ENCODE results near the gene GFPT1.

GRCh38 chr2:69405306-69405705 lies 18.3 kb upstream of the GFPT1 start:
- TF ChIP-seq CTCF (IDR thresholded peaks at IDR 0.05) = no peak
- no peak for TF ChIP-seq EP300 (IDR thresholded peaks at IDR 0.05)
- TF ChIP-seq POLR2A (IDR thresholded peaks at IDR 0.05) = no peak
